RKO (cell line): Measurements from ENCODE around the gene POU2AF1.
A peak's percentile ranks its signal among the peaks of the same experiment; 100 is the strongest.

Experiments used
- DNase-seq: peaks from one replicate; pipeline ENCODE4 v3.0.0-alpha.2; 2016; ENCODE audit warnings: low spot score

POU2AF1 gene, protein sequence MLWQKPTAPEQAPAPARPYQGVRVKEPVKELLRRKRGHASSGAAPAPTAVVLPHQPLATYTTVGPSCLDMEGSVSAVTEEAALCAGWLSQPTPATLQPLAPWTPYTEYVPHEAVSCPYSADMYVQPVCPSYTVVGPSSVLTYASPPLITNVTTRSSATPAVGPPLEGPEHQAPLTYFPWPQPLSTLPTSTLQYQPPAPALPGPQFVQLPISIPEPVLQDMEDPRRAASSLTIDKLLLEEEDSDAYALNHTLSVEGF

DNA sequence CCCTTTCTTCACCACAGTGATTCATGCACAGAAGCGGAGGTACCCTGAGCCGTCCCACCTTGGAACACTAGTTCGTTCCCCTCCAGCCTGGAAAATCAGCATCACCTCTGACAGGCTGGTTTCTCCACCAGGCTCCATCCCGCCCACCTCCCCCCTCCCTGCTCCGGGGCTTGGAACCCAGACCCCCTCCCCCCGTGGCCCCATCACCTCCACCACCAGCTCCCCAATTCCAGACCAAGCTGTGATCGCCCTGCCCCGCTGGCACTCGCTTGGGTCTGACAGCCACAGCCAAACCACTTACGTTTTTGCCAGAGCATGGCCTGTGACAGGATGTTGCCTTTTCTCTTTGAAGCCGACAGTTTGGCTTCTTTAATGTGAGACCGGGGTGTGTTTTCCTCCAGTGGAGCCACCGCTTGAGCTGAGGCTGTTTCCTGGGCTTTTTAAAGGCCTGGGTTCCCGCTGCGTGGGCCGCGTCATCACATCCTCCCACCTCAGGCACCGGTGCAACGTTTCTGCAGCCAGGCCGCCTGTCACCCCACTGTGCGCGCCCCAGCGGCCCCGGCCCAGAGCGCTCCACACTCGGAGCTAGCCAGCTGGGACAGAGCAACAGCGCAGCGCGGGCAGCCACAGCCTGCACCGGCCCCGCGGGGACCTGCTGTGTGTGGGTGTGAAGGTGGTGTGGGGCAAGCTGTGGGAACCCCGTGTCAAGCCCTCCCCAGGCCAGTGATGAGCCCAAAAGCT is at the start of gene POU2AF1:
TSS of gene POU2AF1 (minus strand) at position 415 of the 741 bp plus-strand sequence. CDS start at position 317, 98 bp downstream.
- DNase-seq, result no peak

DNA sequence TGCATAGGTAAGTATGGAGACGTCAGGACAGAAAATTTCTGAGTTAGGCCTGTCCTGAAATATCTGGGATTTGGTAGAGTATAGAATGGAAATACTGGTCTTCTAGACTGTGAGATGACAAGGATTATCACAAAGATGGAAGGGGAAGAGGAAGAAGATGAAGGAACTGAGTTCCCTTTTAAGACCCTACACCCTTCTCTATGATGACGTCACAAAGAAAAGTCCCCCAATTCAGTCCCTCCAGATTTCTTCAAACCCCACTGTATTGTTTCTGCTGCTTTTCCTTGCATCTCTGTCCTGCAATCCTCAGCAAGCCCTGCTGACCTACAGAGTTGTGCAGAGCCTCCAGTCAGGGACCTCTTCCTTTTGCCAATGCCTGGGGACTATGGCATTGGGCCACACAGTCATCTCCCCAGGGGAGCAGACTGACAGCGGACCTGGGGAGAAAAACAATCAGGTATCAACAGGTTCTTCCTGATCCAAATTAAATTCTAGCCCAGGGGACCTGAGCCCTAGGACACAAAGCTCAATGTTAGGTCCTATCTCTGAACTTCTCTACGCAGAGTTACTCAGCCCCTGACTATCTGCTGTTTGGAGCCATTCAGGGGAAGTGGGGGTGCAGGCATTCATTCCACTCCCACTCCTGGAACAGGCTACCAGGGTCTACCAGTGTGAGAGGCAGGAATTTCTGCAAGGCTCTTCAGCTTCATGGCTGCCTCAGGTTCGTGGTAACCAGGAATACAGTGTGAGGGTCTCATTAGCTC is 49.2 kb upstream of the POU2AF1 start:
- DNase-seq, result no peak

GRCh38 chr11:111427471-111427912 is 48.4 kb upstream of the POU2AF1 start:
- no peak for DNase-seq

DNA sequence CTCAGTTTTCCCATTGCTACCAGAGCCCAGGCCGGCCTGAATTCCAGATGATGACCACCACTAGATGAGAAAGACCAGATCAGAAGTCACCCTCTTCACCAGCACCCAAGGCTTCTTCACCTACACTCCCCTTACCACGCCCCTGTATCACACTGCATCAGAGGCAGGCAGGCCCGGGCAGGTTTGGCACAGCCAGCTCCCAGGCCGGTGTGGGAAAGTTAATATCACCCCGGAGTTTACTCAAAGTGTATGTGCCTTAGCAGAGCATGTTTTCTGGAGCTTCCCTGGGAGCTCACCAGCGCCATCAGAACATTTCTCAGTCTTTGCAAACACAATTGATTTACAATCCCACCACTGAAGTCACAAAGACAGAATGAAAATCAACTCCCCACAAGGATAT is 47.5 kb upstream of the POU2AF1 start:
- no peak for DNase-seq

DNA sequence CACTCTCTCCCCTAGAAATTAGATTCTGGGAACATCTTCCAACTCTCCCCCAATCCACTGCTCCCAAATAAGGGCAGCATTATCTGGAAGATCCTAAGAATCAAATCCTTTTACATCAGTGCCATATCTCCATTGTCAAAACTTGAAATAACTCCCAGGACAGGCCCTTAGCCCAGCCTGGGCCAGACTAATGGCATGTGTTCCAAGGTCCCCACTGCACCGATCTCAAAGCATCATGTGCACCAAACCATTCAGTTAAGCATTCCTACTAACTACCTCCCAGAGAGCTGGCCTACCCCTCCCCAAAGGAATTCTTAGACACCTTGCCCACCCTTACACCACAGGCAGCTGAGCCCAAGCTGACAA is 44.2 kb upstream of the POU2AF1 start:
- DNase-seq, result no peak

GRCh38 chr11:111422494-111423249 is 43.6 kb upstream of the POU2AF1 start:
- no peak for DNase-seq

GRCh38 chr11:111421251-111421650 is 42.2 kb upstream of the POU2AF1 start:
- DNase-seq, result no peak

GRCh38 chr11:111419641-111420327 is 40.7 kb upstream of the POU2AF1 start:
- no peak for DNase-seq

DNA sequence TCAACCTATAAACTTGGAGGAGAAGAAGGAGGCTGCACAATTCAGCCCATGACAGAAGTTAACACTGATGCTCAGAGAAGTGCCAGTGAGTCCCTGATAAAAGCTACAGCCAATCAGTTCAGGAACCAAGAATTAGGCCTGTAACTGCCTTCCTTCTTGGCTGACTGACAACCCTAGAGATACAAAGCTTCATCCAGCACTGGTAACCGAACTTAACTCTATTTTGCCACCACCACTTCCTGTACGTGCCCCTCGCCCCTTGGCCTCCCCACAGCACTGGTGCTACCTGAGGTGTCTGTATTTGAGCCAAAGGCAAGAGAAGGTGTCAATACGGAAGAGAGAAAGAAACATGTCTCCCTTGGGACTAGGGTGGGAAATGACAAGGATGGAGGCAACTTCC is 40.1 kb upstream of the POU2AF1 start:
- DNase-seq, result no peak

- DNase-seq, result no peak
Observed at GRCh38 chr11:111418436-111418787, 39.3 kb upstream of the POU2AF1 start.

GRCh38 chr11:111417766-111418435 is 38.8 kb upstream of the POU2AF1 start:
- no peak for DNase-seq

GRCh38 chr11:111417011-111417765 is 38.1 kb upstream of the POU2AF1 start:
- DNase-seq, result peak; percentile 3

DNA sequence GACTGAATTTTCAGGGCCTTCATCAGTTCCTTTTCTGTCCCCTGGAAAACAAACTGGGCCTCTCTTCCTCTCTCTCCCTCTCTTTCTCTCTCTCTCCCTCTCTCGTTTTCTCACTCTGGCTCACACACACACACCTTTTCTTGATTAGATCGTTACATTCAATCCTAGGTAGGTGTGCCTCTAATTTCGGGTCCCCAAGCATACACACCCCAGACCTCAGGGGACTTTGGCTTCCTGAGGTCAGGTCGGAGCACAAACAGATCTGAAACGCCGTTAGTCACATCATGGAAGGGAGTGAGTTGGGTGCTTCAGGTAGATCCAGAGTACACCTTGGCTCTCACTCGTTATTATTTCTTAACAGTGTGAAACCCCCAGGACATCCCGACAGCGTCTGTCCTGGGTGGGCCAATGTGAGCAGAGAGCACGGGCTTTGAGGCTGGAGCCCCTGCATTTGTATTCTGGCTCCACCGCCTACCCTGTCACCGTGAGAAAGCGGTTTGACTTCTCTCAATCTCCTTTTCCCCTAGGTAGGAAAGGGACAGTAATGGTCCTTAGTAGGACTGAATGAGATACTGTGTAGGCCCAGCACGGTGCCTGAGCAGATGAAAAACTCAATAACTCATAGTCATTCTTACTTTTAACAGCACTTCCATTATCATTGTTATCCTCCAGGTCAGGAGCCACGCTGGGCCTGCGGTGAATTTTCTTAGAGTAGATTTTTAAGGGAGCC is 37.3 kb upstream of the POU2AF1 start:
- no peak for DNase-seq

GRCh38 chr11:111414936-111415335 is 35.9 kb upstream of the POU2AF1 start:
- no peak for DNase-seq

- no peak for DNase-seq
Observed at GRCh38 chr11:111414267-111414931, 35.3 kb upstream of the POU2AF1 start.

DNA sequence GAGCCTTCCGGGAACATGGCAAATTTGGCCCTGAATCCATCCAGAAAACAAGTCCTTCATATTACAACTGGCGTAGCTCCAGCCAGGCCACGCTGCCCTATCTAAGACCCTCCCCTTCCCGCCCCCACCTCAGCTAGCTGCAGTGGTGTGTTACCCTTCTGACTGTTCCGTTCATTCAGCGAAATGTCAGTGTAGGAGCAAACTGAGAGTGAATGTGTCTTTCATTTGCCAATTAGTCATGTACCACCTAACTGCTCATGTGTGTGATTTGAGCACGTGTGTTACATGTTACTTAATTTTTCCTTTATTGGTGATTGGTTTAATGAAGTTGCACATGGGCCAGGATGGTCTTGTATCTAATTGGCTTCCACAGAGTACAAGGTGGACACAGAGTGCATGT is 34.8 kb upstream of the POU2AF1 start:
- DNase-seq, result no peak

DNA sequence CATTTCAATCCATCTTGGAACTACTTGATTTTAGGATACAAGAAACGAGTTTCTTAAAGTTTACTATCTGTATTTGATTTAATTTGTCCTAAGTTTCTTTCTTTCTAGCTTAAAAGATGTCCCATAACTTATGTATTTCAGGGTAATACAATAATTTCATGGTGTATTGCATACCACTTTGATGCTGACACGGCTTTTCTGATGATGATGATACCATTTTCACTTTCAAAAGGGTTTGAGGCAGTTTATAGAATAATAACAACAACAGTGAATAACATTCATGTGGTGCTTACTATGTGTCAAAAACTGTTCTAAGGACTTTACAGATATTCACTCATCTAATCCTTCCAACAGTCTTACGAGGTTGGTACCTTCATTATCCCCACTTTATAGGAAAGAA is 33.2 kb upstream of the POU2AF1 start:
- no peak for DNase-seq

GRCh38 chr11:111411456-111411855 is 32.4 kb upstream of the POU2AF1 start:
- no peak for DNase-seq

DNA sequence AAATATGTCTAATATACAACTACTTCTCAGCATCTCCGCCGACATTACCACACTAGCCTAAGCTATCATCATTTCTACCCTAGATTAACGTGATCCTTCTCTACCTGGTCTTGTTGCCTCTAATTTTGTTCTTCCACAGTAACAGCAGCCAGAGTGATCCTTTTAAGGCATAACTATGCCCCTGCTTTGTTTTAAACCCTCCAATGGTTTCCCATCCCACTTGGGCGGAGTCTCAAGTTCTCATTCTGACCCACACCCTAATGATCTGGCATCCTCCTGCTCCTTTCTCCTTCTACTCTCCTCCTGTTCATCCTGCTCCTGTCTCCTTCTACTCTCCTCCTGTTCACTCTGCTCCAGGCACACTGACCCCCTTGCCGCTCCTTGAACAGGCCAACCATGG is 31.9 kb upstream of the POU2AF1 start:
- DNase-seq, result no peak
